SK-N-MC (cell line): ENCODE measurements around the gene R3HDM2.

Experiments used
- DNase-seq: peaks from one replicate; pipeline ENCODE4 v3.0.0-alpha.2; 2011; ENCODE audit warnings: low read depth, low spot score
- H3K27ac ChIP-seq: fragments of 200-600 bp; sonication (generic); 2 replicates; pipeline ENCODE4 v1.5.1; 2016; ENCODE audit warnings: mixed run types
- H3K36me3 ChIP-seq: fragments of 200-600 bp; sonication (generic); 2 replicates; pipeline ENCODE4 v1.6.1; 2017; ENCODE audit warnings: antibody characterized with exemption, low read length, mixed read lengths; ENCODE audit not compliant: insufficient read depth
- H3K4me3 ChIP-seq: fragments of 200-600 bp; sonication (generic); 2 replicates; pipeline ENCODE4 v1.5.1; 2016
- H3K9ac ChIP-seq: fragments of 200-600 bp; sonication (generic); 2 replicates; pipeline ENCODE4 v1.8.0; 2017; ENCODE audit warnings: mixed run types, mixed read lengths; ENCODE audit not compliant: insufficient read length
- H3K9me3 ChIP-seq: fragments of 200-600 bp; sonication (generic); 2 replicates; pipeline ENCODE4 v1.6.1; 2017; ENCODE audit warnings: low read depth, mild to moderate bottlenecking, antibody characterized with exemption, low read length, moderate library complexity, mixed read lengths
- EZH2 ChIP-seq: fragments of 200-600 bp; sonication (generic); IDR thresholded peaks from one replicate; pipeline ENCODE4 v1.6.1; 2017; ENCODE audit warnings: antibody characterized with exemption
- FOXP2 ChIP-seq: optimal IDR thresholded peaks from 2 replicates; pipeline ENCODE3; 2011; ENCODE audit warnings: mild to moderate bottlenecking, moderate library complexity; ENCODE audit not compliant: insufficient read depth; ENCODE audit errors: extremely low read length, control extremely low read depth
- POLR2AphosphoS5 ChIP-seq: IDR thresholded peaks from 2 replicates; pipeline ENCODE4 v1.6.1; 2012; ENCODE audit warnings: mild to moderate bottlenecking, low read depth, low read length, borderline replicate concordance

Gene R3HDM2

DNA sequence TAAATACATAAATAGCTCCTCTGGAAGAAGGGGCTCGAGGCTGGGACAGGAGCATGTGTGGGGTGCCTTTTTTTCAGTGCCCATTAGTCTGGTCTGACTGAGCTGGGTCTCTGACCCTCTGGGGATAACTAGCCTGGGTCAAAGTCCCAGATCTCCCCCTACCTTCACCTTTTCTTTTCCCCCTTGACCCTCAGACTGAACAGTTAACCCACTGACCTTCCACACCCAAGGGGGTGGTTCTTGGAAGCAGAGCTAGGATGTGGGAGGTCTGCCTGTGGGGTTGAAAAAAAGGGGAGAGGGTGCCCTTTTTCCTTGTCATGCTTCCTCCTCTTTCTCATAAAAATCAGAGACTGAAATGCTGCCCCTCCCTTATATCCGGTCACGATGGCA lies 27.8 kb upstream of the R3HDM2 start:
- Histone ChIP-seq H3K4me3 (peak overlapping the region; percentile 88), H3K27ac (peak overlapping the region; percentile 16; the same call in 1 of the 2 replicates), H3K36me3 (no peaks in the 10 kb centered on the region), H3K9ac (peak overlapping the region; percentile 58), H3K9me3 (no peaks in the 10 kb centered on the region)
- TF ChIP-seq FOXP2 (no peak), POLR2AphosphoS5 (no peak), EZH2 (no peak)
- no peak for DNase-seq

GRCh38 chr12:57456737-57457490 lies 26.1 kb upstream of the R3HDM2 start:
- no peaks in the 10 kb centered on the region for H3K9me3 ChIP-seq
- TF ChIP-seq FOXP2 (no peak), EZH2 (no peak), POLR2AphosphoS5 (no peak)
- DNase-seq: no peak
- no peaks in the 10 kb centered on the region for H3K36me3 ChIP-seq
- no peak overlapping the region for H3K4me3 ChIP-seq
- peak overlapping the region; percentile 16; the same call in 1 of the 2 replicates for H3K27ac ChIP-seq
- no peak overlapping the region for H3K9ac ChIP-seq

DNA sequence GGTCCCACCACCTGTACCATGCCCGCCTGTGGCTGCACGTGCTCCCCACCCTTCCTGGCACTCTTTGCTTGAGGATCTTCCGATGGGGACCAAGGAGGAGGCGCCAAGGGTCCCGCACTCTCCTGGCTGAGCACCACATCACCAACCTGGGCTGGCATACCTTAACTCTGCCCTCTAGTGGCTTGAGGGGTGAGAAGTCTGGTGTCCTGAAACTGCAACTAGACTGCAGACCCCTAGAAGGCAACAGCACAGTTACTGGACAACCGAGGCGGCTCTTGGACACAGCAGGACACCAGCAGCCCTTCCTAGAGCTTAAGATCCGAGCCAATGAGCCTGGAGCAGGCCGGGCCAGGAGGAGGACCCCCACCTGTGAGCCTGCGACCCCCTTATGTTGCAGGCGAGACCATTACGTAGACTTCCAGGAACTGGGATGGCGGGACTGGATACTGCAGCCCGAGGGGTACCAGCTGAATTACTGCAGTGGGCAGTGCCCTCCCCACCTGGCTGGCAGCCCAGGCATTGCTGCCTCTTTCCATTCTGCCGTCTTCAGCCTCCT lies 25.4 kb upstream of the R3HDM2 start:
- Histone ChIP-seq H3K27ac (no peak overlapping the region), H3K9ac (no peak overlapping the region), H3K36me3 (no peaks in the 10 kb centered on the region), H3K4me3 (no peak overlapping the region), H3K9me3 (no peaks in the 10 kb centered on the region)
- TF ChIP-seq POLR2AphosphoS5: no peak
- TF ChIP-seq EZH2: no peak
- no peak for DNase-seq

DNA sequence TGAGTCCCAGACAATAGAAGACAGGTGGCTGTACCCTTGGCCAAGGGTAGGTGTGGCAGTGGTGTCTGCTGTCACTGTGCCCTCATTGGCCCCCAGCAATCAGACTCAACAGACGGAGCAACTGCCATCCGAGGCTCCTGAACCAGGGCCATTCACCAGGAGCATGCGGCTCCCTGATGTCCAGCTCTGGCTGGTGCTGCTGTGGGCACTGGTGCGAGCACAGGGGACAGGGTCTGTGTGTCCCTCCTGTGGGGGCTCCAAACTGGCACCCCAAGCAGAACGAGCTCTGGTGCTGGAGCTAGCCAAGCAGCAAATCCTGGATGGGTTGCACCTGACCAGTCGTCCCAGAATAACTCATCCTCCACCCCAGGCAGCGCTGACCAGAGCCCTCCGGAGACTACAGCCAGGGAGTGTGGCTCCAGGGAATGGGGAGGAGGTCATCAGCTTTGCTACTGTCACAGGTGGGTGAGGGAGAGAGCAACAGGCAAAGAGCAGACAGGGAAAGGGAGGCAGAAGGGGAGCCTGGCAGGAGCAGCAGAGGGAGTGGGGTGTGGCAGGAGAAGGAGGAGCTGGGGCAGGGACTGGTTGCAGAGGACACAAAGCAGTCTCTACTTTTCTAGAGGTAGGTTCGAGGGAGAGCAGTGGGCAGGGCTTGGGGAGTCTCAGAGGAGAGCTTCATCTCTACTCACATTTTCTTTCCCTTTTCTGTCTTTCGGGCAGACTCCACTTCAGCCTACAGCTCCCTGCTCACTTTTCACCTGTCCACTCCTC lies 24.7 kb upstream of the R3HDM2 start:
- H3K9ac ChIP-seq: peak overlapping the region; percentile 51
- TF ChIP-seq EZH2 (no peak), FOXP2 (no peak), POLR2AphosphoS5 (no peak)
- H3K27ac ChIP-seq: no peak overlapping the region
- DNase-seq: no peak
- H3K9me3 ChIP-seq: no peaks in the 10 kb centered on the region
- H3K36me3 ChIP-seq: no peaks in the 10 kb centered on the region
- H3K4me3 ChIP-seq: no peak overlapping the region

DNA sequence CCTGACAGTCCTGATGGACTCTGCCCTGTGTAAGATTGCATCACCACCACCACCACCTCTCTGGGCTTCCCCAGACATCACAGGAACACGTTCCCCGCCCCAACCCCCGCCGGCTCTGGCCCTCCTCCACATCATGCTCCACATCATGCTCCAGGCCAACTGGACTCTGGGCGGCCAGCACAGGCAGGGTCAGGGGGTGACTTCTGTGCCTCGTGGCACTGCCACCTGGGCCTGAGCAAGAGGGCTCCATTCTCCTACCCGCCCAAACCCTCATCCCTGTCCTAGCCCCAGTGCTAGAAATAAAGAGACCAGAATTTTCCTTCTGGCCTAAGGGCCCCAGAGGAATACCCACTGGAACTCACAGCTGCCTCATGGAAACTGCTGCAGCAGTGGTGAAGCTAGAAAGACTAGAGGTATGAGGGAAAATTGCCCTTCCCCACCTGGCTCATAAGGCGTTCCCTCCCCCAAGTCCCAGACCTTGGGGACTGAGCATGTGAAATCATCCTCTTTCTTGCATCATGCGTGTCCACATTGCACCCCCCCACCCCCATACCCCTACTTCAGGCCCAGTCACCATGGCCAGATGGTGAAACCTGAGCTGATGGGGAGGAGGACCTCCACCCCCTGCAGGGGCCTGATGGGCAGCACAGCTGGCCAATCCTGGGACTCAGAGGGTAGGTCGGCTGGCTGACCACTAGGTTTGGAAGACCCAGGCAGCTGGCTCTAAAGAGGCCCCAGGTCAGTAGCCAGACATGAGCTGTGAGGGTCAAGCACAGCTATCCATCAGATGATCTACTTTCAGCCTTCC lies 23.9 kb upstream of the R3HDM2 start, which contains the start of gene INHBE:
Gene INHBE (plus strand): TSS at position 742 of the 808 bp plus-strand sequence. CDS start 230 bp downstream, outside the sequence.
- DNase-seq: no peak
- TF ChIP-seq FOXP2 (no peak), EZH2 (no peak), POLR2AphosphoS5 (no peak)
- no peak within 1 kb of the TSS for H3K4me3 ChIP-seq

GRCh38 chr12:57454213-57454565 lies 23.3 kb upstream of the R3HDM2 start:
- TF ChIP-seq FOXP2 (no peak), EZH2 (no peak), POLR2AphosphoS5 (no peak)
- H3K9ac ChIP-seq: peak overlapping the region; percentile 51
- DNase-seq: no peak
- peak overlapping the region; percentile 26; the same call in 1 of the 2 replicates for H3K27ac ChIP-seq
- no peaks in the 10 kb centered on the region for H3K9me3 ChIP-seq
- H3K36me3 ChIP-seq: no peaks in the 10 kb centered on the region
- no peak overlapping the region for H3K4me3 ChIP-seq

More for the DNA sequence above, 23.9 kb upstream of the R3HDM2 start, which contains the start of gene INHBE:
- Histone ChIP-seq H3K27ac (peak within 1 kb of the TSS; percentile 26; the same call in 1 of the 2 replicates), H3K9me3 (no peaks in the 10 kb centered on the region), H3K36me3 (no peaks in the 10 kb centered on the region), H3K9ac (peak within 1 kb of the TSS; percentile 51)

GRCh38 chr12:57452937-57453509 lies 22.2 kb upstream of the R3HDM2 start:
- H3K9ac ChIP-seq: no peak overlapping the region
- TF ChIP-seq FOXP2: no peak
- TF ChIP-seq POLR2AphosphoS5: no peak
- TF ChIP-seq EZH2: no peak
- no peak for DNase-seq
- no peaks in the 10 kb centered on the region for H3K9me3 ChIP-seq
- H3K36me3 ChIP-seq: no peaks in the 10 kb centered on the region
- no peak overlapping the region for H3K4me3 ChIP-seq
- H3K27ac ChIP-seq: no peak overlapping the region
